ENCODE measurements around the gene PRPSAP1. TPM values are rescaled to one million over a fixed set of nuclear protein-coding genes. Genes with fewer than 3 reads are reported as not detected.
"Not testable (repeated sequence)": the region's sequence is repeated elsewhere in the genome, so short reads cannot be mapped to it uniquely, and the experiment has no call there.

Gene PRPSAP1
- total RNA-seq, 2 experiments from 2014 or later = 10.8 to 12.1 TPM

GRCh38 chr17:76350463-76350862 lies 3.3 kb downstream of the PRPSAP1 start:
- Histone ChIP-seq H3K9me3 (ENCODE audit: control insufficient read depth in 1 of 2, insufficient read depth in 1 of 2, low read length in 2 of 2) (no peaks in the 10 kb centered on the region), H3K27me3 (ENCODE audit: control insufficient read depth in 1 of 2, insufficient read depth in 2 of 2, low read length in 2 of 2) (no peaks in the 10 kb centered on the region), H3K36me3 (ENCODE audit: insufficient read depth, low read length) (peaks cover 20% of the 10 kb centered on the region), H3K4me1 (ENCODE audit: insufficient read depth, low read length) (peaks cover 21% of the 10 kb centered on the region), H3K4me3 (ENCODE audit: low read length) (no peak overlapping the region), H3K27ac (ENCODE audit: low read depth in 1 of 2, low read length in 2 of 2) (no peak overlapping the region)
- peaks cover 33% of the 10 kb centered on the region for H3K36me3 Mint-ChIP-seq (ENCODE audit: low read depth)
- H3K4me3 Mint-ChIP-seq = no peak overlapping the region
- CTCF ChIA-PET = interaction anchor here (1.1 kb wide), 1 partner anchor 35 kb away, joined by 3 read pairs; no protein-coding TSS in a partner anchor
- no peak overlapping the region for H3K27ac Mint-ChIP-seq
- intact Hi-C loops (cut with DNase I, micrococcal nuclease) = loop anchor here (5.0 kb wide), 3 partner anchors 37 to 248 kb away; partner anchors contain the start of genes EXOC7 (in 1 of the 2) and UBE2O (in 1 of the 2)
- H3K9me3 Mint-ChIP-seq = no peaks in the 10 kb centered on the region
- DNase-seq = no peak
- H3K27me3 Mint-ChIP-seq = no peaks in the 10 kb centered on the region
- peaks cover 21% of the 10 kb centered on the region for H3K4me1 Mint-ChIP-seq (ENCODE audit: low read depth)
- TF ChIP-seq CTCF (IDR thresholded peaks at IDR 0.05) = no peak
- POLR2A ChIA-PET = no interaction called here
- ATAC-seq (ENCODE audit: poor library complexity) = no peak

GRCh38 chr17:76346936-76347335 lies 6.8 kb downstream of the PRPSAP1 start:
- H3K4me3 Mint-ChIP-seq = peak overlapping the region; percentile 11
- POLR2A ChIA-PET; DNase-seq; ATAC-seq (ENCODE audit: poor library complexity); H3K27ac Mint-ChIP-seq; H3K9me3 Mint-ChIP-seq; H3K27me3 ChIP-seq (ENCODE audit: control insufficient read depth in 1 of 2, insufficient read depth in 2 of 2, low read length in 2 of 2); H3K4me3 ChIP-seq (ENCODE audit: low read length); intact Hi-C loops (cut with DNase I, micrococcal nuclease); H3K9me3 ChIP-seq (ENCODE audit: control insufficient read depth in 1 of 2, insufficient read depth in 1 of 2, low read length in 2 of 2); H3K27ac ChIP-seq (ENCODE audit: low read depth in 1 of 2, low read length in 2 of 2); H3K4me1 ChIP-seq (ENCODE audit: insufficient read depth, low read length); H3K4me1 Mint-ChIP-seq (ENCODE audit: low read depth); CTCF ChIA-PET; H3K27me3 Mint-ChIP-seq: not testable (repeated sequence)
- H3K36me3 ChIP-seq (ENCODE audit: insufficient read depth, low read length) = peaks cover 32% of the 10 kb centered on the region
- H3K36me3 Mint-ChIP-seq (ENCODE audit: low read depth) = peaks cover 41% of the 10 kb centered on the region

- DNase-seq (no peak), ATAC-seq (ENCODE audit: poor library complexity) (no peak)
- Mint-ChIP-seq H3K4me1 (ENCODE audit: low read depth) (no peaks in the 10 kb centered on the region), H3K27ac (no peak overlapping the region), H3K27me3 (no peaks in the 10 kb centered on the region), H3K36me3 (ENCODE audit: low read depth) (peaks cover 47% of the 10 kb centered on the region), H3K4me3 (no peak overlapping the region), H3K9me3 (no peaks in the 10 kb centered on the region)
- Histone ChIP-seq H3K27me3 (ENCODE audit: control insufficient read depth in 1 of 2, insufficient read depth in 2 of 2, low read length in 2 of 2) (no peaks in the 10 kb centered on the region), H3K4me1 (ENCODE audit: insufficient read depth, low read length) (no peaks in the 10 kb centered on the region), H3K36me3 (ENCODE audit: insufficient read depth, low read length) (peaks cover 34% of the 10 kb centered on the region), H3K4me3 (ENCODE audit: low read length) (no peak overlapping the region), H3K9me3 (ENCODE audit: control insufficient read depth in 1 of 2, insufficient read depth in 1 of 2, low read length in 2 of 2) (no peaks in the 10 kb centered on the region), H3K27ac (ENCODE audit: low read depth in 1 of 2, low read length in 2 of 2) (no peak overlapping the region)
- TF ChIP-seq CTCF (IDR thresholded peaks at IDR 0.05) = no peak
- intact Hi-C loops (cut with DNase I, micrococcal nuclease) = no loop called here
- ChIA-PET CTCF (no interaction called here), POLR2A (interaction anchor here (1.1 kb wide), 1 partner anchor 8 kb away, joined by 4 read pairs; the partner anchor contains the start of gene PRPSAP1)
Measured at GRCh38 chr17:76345377-76345974, 8.2 kb downstream of the PRPSAP1 start.

- Histone ChIP-seq H3K27me3 (ENCODE audit: control insufficient read depth in 1 of 2, insufficient read depth in 2 of 2, low read length in 2 of 2) (no peaks in the 10 kb centered on the region), H3K4me3 (ENCODE audit: low read length) (no peak overlapping the region), H3K36me3 (ENCODE audit: insufficient read depth, low read length) (peaks cover 39% of the 10 kb centered on the region), H3K4me1 (ENCODE audit: insufficient read depth, low read length) (no peaks in the 10 kb centered on the region), H3K27ac (ENCODE audit: low read depth in 1 of 2, low read length in 2 of 2) (no peak overlapping the region), H3K9me3 (ENCODE audit: control insufficient read depth in 1 of 2, insufficient read depth in 1 of 2, low read length in 2 of 2) (no peaks in the 10 kb centered on the region)
- CTCF ChIA-PET = no interaction called here
- TF ChIP-seq CTCF (IDR thresholded peaks at IDR 0.05) = no peak
- DNase-seq = no peak
- intact Hi-C loops (cut with DNase I, micrococcal nuclease) = no loop called here
- no peaks in the 10 kb centered on the region for H3K27me3 Mint-ChIP-seq
- ATAC-seq (ENCODE audit: poor library complexity) = no peak
- H3K4me1 Mint-ChIP-seq (ENCODE audit: low read depth) = no peaks in the 10 kb centered on the region
- no peak overlapping the region for H3K4me3 Mint-ChIP-seq
- peaks cover 56% of the 10 kb centered on the region for H3K36me3 Mint-ChIP-seq (ENCODE audit: low read depth)
- H3K27ac Mint-ChIP-seq = no peak overlapping the region
- no peaks in the 10 kb centered on the region for H3K9me3 Mint-ChIP-seq
- POLR2A ChIA-PET = no interaction called here
Measured at GRCh38 chr17:76343106-76343505, 10.6 kb downstream of the PRPSAP1 start.
